ENCODE results near the gene NISCH.

NISCH gene

GRCh38 chr3:52472239-52473000 lies 17.0 kb downstream of the NISCH start:
- no peak for DNase-seq (ENCODE audit: low read depth)

DNA sequence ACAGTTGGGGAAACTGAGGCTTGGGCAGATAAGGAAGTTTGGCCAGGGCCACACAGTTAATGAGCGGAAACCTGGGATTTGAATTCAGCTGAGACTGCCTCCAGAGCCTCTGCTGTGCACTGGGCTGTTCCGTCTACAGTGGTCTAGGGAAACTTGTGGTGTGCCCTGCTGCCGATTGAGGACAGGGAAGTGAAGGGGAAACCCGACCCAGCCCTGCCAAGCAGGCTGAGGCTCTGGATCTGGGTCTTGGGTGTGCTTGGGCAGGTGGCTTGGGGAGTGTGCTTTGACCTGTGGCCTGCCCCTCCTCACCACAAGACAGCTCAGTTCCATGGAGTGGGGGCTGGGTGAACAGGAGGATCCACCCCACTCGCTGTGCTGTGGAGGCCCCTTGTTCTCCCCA lies 17.6 kb downstream of the NISCH start:
- DNase-seq (ENCODE audit: low read depth): no peak

GRCh38 chr3:52477076-52477795 lies 21.8 kb downstream of the NISCH start:
- no peak for DNase-seq (ENCODE audit: low read depth)

DNA sequence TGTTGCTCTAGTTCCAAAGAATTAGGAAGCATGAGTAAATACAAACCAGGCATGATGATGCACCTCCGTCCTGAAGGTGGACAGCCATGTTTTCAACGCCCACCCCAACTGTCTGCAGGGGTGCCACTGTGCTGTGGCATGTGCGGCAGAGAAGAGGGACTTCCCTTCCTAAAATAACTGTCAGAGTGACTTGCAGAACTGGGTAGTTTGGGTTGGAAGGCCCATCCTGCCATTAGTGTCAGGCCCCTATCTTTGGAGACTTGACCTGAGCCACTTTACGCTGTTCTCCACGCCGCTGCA lies 22.3 kb downstream of the NISCH start:
- no peak for DNase-seq (ENCODE audit: low read depth)

DNA sequence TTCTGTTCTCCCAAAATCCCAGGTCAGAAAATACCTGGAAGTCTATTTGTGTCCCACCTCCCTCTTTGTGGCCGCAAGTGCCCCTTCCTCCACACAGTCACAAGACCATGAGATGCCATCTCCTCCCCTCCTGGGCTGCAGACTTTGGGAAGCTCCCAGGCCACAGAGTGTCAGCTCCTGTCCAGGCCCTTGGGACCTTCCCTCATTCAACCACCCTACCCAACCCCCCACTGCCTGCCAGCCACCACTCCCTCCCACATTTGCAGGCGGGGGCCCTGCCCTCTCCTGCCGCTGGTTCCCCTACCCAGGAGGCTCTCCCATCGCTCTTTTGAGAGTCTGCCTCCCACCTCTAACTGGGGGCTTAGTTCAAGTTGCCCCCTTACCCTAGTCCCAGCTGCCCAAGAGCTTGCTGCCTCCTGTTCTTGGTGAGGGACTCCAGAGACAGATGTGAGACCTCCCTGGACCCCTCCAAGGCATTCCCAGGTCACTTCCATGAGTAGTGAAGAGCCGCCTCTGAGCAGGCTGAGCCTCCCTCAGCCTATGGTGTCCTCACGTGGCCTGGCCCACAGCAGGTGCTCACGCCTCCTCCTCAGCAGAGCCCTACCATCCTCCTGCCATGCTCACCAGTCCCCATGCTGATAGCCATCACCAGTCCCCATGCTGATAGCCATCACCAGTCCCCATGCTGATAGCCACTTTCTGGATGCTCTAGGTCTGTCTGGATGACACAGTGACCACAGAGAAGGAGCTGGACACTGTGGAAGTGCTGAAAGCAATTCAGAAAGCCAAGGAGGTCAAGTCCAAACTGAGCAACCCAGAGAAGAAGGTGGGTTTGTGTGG lies 23.9 kb downstream of the NISCH start:
- no peak for DNase-seq (ENCODE audit: low read depth)

- no peak for DNase-seq (ENCODE audit: low read depth)
Measured at GRCh38 chr3:52479877-52480575, 24.6 kb downstream of the NISCH start.

GRCh38 chr3:52480768-52481715 lies 25.6 kb downstream of the NISCH start:
- DNase-seq (ENCODE audit: low read depth): no peak

GRCh38 chr3:52481819-52482521 lies 26.6 kb downstream of the NISCH start:
- DNase-seq (ENCODE audit: low read depth): no peak

GRCh38 chr3:52483081-52483480 lies 27.7 kb downstream of the NISCH start:
- DNase-seq (ENCODE audit: low read depth): no peak

- DNase-seq (ENCODE audit: low read depth): peak; percentile 32
Measured at GRCh38 chr3:52483577-52484381, 28.4 kb downstream of the NISCH start.

DNA sequence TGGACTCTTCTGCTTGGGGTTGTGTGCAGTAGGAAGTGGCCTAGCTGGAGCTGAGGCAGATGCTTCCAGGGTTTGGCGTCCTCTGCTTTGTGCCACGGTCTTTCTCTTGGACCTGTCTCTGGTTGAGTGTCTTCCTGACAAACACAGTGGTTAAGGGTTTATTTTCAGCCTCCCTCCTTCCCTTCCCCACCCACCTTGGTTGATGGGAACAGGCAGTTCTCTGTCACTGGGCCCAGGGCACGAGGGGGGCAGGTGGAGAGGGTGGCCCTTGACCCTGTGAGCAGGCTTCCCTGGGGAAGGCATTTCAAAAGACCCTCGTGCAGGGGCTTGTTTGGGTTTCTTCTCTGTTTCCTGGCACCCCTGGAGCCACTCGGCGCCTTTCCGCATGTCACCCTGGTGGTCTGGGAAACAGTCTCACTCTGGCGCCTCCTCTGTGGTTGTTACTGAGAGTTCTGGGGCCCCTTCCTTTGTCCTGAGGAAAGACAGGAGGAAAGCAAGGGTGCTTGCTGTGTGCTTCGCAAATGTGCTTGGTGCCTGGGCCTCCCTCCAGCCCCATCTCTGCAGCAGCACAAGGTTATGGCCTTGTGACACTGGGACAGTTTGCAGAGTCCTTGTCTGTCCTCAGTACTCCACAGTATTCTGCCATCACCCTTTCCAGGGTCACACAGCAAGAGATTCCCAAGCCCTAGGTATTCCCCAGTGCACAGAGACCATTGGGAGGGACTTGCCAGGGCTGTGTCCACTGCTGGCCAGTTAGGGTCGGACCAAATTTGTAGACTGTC lies 29.5 kb downstream of the NISCH start:
- no peak for DNase-seq (ENCODE audit: low read depth)

GRCh38 chr3:52487050-52487787 lies 31.8 kb downstream of the NISCH start:
- DNase-seq (ENCODE audit: low read depth): no peak

- DNase-seq (ENCODE audit: low read depth): no peak
Measured at GRCh38 chr3:52487788-52488691, 32.6 kb downstream of the NISCH start.

DNA sequence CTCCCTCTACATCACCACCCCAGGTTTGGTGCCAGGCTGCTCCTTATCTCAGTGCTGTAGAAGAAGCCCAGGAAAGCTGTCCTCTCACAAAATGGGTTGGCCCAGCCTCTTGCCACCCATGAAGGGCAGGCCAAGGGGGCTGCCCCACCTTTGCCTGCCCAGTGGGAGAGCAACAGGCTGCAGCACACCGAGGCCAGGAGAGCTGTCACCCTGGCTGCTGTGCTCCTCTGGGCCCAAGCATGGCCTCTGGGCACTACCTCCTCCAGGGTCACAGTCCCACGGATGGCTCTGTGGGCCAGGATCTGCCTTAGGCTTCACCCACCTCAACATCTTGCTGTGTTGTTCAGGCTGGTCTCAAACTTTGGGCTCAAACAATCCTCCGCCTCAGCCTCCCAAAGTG lies 33.3 kb downstream of the NISCH start:
- no peak for DNase-seq (ENCODE audit: low read depth)

DNA sequence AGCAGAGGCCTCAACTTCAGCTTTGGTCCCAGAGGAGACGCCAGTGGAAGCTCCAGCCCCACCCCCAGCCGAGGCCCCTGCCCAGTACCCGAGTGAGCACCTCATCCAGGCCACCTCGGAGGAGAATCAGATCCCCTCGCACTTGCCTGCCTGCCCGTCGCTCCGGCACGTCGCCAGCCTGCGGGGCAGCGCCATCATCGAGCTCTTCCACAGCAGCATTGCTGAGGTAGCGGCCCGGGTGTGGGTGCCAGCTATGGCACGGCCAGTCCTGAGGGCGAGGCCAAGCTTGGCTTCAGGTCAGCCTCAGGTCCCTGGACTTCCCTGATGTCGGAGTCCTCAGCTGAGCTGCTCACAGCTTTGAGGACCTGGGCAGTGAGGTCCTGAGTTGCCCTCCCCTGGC lies 34.0 kb downstream of the NISCH start:
- DNase-seq (ENCODE audit: low read depth): no peak

DNA sequence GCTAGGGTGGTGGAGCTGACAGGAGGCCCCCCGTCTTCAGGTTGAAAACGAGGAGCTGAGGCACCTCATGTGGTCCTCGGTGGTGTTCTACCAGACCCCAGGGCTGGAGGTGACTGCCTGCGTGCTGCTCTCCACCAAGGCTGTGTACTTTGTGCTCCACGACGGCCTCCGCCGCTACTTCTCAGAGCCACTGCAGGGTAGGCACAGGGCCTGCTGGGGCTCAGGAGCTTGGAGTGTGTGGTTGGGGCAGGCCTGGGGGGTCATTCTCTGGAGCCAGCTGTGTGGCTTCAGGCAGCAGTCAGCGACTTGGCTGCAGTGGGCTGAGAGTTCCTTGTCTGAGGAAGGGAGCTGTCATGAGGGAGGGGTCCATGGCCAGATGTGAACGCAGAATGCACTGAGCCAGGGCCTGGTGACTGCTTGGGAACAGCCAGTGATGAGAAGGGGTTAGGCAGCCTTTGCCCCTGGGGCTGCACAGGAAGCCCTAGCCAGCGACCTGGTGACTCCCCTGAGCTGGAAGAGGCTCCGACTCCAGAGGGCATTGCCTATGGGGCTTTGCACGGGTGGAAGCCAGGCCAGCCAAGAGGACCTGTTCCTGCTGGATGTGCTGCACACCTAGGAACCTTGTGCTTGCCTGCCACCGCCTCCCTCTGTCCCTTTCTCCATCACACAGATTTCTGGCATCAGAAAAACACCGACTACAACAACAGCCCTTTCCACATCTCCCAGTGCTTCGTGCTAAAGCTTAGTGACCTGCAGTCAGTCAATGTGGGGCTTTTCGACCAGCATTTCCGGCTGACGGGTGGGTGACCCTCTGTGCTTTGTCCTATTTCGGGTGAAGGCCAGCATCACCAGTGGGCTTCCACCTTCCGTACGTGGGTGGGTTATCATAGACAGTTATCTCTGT lies 34.9 kb downstream of the NISCH start:
- DNase-seq (ENCODE audit: low read depth): no peak
